HAP-1 (cell line): ENCODE results near the gene RELCH.

Experiments used
- DNase-seq, 2 experiments: peaks; one replicate each; pipeline ENCODE4 v3.0.0-alpha.2; 2016 to 2020; ENCODE audit warnings: low spot score in 2 of 2
- H3K27me3 ChIP-seq: fragments of 250-450 bp; sonication (Bioruptor Pico); 2 replicates; pipeline ENCODE4 v1.5.1; 2020; ENCODE audit warnings: low read depth, mild to moderate bottlenecking, moderate library complexity
- H3K36me3 ChIP-seq: fragments of 250-450 bp; sonication (Bioruptor Pico); replicated peaks from 2 replicates; pipeline ENCODE4 v1.5.1; 2020; ENCODE audit warnings: mild to moderate bottlenecking
- H3K4me1 ChIP-seq: fragments of 250-450 bp; sonication (Bioruptor Pico); 2 replicates; pipeline ENCODE4 v1.5.1; 2020; ENCODE audit warnings: mild to moderate bottlenecking
- H3K4me3 ChIP-seq: fragments of 250-450 bp; sonication (Bioruptor Pico); 2 replicates; pipeline ENCODE4 v1.5.1; 2020; ENCODE audit warnings: mild to moderate bottlenecking, moderate library complexity
- H3K9me3 ChIP-seq: fragments of 250-450 bp; sonication (Bioruptor Pico); 2 replicates; pipeline ENCODE4 v1.5.1; 2020; ENCODE audit warnings: mild to moderate bottlenecking, moderate library complexity
- in situ Hi-C: fragments of 300-500 bp; cut with MboI; formaldehyde crosslinking; loops from 3 replicates; pipeline ENCODE4 v1.14.3; 2020; ENCODE audit warnings: low sequenced_read_pairs, inconsistent platforms, mixed read lengths

Gene RELCH

DNA sequence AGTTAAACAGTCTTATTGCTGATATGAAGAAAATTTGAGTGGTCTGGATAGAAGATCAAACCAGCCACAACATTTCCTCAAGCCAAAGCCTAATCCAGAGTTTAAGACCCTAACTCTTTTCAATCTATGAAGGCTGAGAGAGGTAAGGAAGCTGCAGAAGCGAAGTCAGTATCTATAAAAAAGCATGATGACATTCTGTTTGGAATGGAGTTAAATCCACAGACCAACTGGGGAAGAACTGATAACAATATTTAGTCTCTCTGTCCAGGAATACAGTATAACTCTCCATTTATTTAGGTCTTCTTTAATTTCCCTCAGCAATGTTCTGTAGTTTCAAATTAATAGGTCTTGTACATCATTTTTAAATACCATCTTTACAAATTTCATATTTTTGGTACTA, 16.2 kb upstream of the RELCH start:
- in situ Hi-C loops: no loop called here
- Histone ChIP-seq H3K36me3 (no peaks in the 10 kb centered on the region), H3K4me1 (peaks cover 5% of the 10 kb centered on the region; the same call in 1 of the 2 replicates), H3K4me3 (no peak overlapping the region), H3K9me3 (no peaks in the 10 kb centered on the region), H3K27me3 (no peaks in the 10 kb centered on the region)
- DNase-seq: no peak

DNA sequence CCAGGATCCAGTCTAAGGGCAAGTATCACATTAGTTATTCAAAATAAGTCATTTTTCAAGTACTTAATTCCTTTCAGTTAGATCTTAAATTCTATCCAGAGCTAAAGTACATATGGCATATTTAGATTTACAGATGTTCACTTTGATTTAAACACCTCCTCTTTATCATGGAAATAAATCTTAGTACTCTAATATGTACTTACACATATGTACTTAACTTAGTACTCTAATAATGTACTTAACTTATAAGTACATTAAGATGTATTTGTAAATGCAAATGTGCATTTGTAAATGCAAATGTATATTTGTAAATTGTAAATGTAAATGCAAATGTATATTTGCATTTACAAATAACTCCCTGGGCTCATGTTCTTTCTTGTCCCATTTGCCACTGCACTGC, 14.8 kb upstream of the RELCH start:
- DNase-seq: peak in 1 of 2 experiments; percentile 27
- H3K4me3 ChIP-seq: no peak overlapping the region
- no peaks in the 10 kb centered on the region for H3K36me3 ChIP-seq
- H3K27me3 ChIP-seq: no peaks in the 10 kb centered on the region
- H3K9me3 ChIP-seq: no peaks in the 10 kb centered on the region
- in situ Hi-C loops: no loop called here
- peaks cover 5% of the 10 kb centered on the region; the same call in 1 of the 2 replicates for H3K4me1 ChIP-seq

DNA sequence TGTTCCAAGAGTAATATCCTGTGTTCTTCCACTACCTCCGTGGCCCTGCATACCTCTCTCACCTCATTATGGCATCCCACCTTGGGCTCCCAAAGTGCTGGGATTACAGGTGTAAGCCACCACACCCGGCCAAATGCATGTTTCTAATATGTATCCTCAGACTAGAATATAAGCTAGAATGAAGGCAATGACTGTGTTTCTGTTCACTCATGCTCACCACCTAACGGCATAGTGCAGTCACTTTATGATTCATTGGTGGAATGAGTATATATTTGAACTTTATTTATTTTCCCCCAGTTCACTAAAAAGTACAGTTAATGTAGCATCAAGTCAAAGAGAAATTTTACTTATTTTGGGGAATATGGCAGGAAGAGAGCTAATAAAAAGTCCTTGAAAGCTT, 11.5 kb upstream of the RELCH start:
- in situ Hi-C loops: loop anchor here (25.0 kb wide), 2 partner anchors 387 to 812 kb away; no protein-coding TSS in a partner anchor
- DNase-seq: no peak
- no peaks in the 10 kb centered on the region for H3K27me3 ChIP-seq
- H3K9me3 ChIP-seq: no peaks in the 10 kb centered on the region
- no peak overlapping the region for H3K4me3 ChIP-seq
- peaks cover 5% of the 10 kb centered on the region; the same call in 1 of the 2 replicates for H3K4me1 ChIP-seq
- no peaks in the 10 kb centered on the region for H3K36me3 ChIP-seq

DNA sequence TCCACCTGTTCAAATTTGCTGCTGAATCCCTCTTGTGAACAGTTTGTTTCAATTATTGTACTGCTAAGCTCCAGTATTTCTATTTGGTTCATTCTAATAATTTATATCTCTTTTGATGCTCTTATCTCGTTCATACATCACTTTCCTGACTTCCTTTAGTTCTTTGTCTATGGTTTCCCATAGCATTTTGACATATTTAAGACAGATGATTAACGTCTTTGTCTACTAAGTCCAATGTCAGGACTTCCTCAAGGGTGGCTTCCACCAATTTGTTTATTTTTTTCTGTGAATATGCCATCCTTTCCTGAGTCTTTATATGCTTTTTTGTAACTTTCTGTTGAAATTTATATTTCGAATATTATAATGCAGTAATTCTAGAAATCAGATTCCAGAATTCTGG, 9.8 kb upstream of the RELCH start:
- no peaks in the 10 kb centered on the region for H3K36me3 ChIP-seq
- no peak overlapping the region for H3K4me3 ChIP-seq
- no peaks in the 10 kb centered on the region for H3K27me3 ChIP-seq
- H3K4me1 ChIP-seq: peaks cover 5% of the 10 kb centered on the region; the same call in 1 of the 2 replicates
- no peaks in the 10 kb centered on the region for H3K9me3 ChIP-seq
- in situ Hi-C loops: loop anchor here (25.0 kb wide), 2 partner anchors 385 to 810 kb away; no protein-coding TSS in a partner anchor
- DNase-seq: no peak

DNA sequence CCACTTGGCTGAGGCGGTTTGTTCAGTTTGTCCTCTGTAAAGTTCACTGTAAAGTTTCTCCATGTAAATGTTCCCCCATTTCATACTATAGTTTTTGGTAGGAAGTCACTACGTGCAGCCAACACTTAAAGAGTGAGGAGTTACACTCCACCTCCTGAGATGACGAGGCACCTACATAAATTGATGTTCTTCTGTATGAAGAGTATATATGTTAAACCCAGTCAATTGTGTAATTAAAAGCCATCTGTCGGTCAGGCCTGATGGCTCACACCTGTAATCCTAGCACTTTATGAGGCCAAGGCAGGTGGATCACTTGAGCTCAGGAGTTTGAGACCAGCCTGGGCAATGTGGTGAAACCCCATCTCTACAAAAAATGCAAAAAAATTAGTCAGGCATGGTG, 7.8 kb upstream of the RELCH start:
- Histone ChIP-seq H3K9me3 (no peaks in the 10 kb centered on the region), H3K4me3 (no peak overlapping the region), H3K27me3 (no peaks in the 10 kb centered on the region), H3K4me1 (peaks cover 2% of the 10 kb centered on the region), H3K36me3 (no peaks in the 10 kb centered on the region)
- no peak for DNase-seq
- in situ Hi-C loops: loop anchor here (25.0 kb wide), 2 partner anchors 383 to 808 kb away; no protein-coding TSS in a partner anchor

DNA sequence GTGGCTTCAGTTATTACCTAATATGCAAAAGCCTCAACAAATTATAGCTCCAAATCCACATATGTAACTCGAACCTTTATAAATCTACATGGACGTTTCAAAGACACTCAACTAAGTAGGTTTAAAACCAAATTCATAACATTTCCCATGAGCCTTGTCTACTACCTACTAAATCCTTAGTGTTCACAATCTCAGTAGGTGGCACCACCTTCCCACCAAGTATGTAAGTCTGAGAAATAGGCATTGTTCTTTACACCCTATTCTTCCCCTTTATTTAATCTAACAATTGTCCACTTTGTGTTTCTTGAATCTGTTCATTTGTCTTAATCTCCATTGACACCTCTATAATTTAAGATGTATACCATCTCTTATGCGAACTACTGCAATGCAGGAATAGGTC, 4.8 kb upstream of the RELCH start:
- in situ Hi-C loops: loop anchor here (25.0 kb wide), 2 partner anchors 380 to 805 kb away; no protein-coding TSS in a partner anchor
- H3K9me3 ChIP-seq: no peaks in the 10 kb centered on the region
- no peak for DNase-seq
- H3K4me1 ChIP-seq: peaks cover 17% of the 10 kb centered on the region
- H3K4me3 ChIP-seq: no peak overlapping the region
- H3K36me3 ChIP-seq: peaks cover under 1% of the 10 kb centered on the region; the same call in 1 of the 2 replicates
- H3K27me3 ChIP-seq: no peaks in the 10 kb centered on the region

DNA sequence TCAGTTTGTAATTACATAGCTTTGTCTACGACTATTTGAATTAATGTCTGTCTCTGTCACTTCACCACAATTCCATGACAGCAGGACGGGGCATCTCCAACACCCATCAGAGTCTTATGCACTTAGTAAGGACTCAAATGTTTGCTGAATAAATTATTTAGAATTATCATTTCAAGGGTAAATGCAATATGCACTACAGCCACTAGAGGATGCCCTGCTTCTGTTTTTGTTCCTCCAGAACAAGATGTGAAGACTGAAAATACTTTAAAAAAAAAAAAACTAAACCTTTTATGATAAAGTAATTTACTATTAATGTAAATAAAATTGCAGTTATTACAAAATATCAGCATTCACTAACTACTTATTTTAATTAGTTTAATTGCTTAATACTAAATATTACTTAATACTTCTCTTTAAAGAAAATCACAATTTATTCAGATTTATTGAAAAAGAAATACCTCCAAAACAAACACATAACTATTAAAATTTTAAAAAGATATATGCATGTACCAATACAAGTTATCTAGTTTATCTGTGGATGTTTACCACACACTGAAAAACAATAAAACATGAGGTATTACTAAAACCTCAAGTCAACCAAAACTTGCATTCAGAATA, 3.4 kb upstream of the RELCH start:
- H3K27me3 ChIP-seq: no peaks in the 10 kb centered on the region
- in situ Hi-C loops: loop anchor here (25.0 kb wide), 2 partner anchors 379 to 804 kb away; no protein-coding TSS in a partner anchor
- no peak overlapping the region for H3K4me3 ChIP-seq
- peaks cover 17% of the 10 kb centered on the region for H3K4me1 ChIP-seq
- peak; percentile 40 to 55 for DNase-seq
- H3K9me3 ChIP-seq: no peaks in the 10 kb centered on the region
- peaks cover 4% of the 10 kb centered on the region; the same call in 1 of the 2 replicates for H3K36me3 ChIP-seq

DNA sequence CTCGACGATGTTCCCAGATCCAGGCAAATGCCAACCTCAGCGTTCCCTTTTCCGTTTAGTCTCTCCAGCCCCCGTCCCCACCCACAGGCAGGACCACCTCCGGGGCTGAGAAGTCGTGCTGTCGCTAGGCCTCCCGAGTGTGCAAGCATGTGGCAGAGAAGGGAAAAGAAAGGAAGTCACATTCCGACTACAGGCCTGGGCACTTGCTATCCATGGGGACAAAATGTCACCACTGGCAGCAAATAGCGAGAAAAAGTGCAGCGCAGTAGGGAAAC, 619 bp upstream of the RELCH start:
- DNase-seq: peak; percentile 43 to 70
- in situ Hi-C loops: loop anchor here (5.0 to 25.0 kb wide), 3 partner anchors 56 to 801 kb away; no protein-coding TSS in a partner anchor
- no peaks in the 10 kb centered on the region for H3K27me3 ChIP-seq
- H3K4me3 ChIP-seq: peak overlapping the region; percentile 93
- H3K36me3 ChIP-seq: peaks cover 4% of the 10 kb centered on the region; the same call in 1 of the 2 replicates
- H3K4me1 ChIP-seq: peaks cover 24% of the 10 kb centered on the region
- H3K9me3 ChIP-seq: no peaks in the 10 kb centered on the region

DNA sequence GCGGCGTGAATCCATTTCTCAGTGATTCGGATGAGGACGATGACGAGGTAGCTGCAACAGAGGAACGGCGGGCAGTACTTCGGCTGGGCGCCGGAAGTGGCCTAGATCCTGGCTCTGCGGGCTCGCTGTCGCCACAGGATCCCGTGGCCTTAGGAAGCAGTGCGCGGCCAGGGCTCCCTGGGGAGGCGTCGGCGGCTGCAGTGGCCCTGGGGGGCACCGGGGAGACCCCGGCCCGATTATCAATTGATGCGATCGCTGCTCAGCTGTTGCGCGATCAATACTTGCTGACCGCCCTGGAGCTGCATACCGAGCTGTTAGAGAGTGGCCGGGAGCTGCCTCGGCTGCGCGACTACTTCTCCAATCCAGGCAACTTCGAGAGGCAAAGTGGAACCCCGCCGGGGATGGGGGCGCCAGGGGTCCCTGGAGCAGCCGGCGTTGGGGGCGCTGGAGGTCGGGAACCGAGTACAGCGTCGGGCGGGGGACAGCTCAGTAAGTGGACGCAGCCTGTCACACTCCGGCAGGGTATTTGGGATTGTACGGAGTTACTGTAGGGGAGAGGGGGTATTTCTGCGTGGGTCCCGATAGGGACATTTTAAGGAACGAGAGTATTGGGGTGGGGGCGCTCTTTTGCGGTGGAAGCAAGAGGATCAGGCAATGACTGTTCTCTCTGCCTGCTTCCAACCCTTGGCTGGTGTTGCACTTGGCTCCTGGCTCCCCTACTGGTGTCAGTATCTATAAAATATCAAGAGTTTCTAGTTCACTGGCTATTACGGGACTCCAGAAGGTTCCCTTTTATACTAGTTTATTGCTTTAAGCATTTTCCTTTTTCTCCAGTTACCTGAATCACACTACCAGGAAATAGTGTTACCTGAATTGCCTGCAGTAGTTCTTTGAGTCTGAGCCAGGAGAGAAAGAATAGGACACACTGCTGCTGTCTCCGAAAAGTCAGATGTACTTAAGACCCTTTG, 772 bp downstream of the RELCH start:
- Histone ChIP-seq H3K4me1 (peaks cover 24% of the 10 kb centered on the region), H3K27me3 (no peaks in the 10 kb centered on the region), H3K4me3 (peak overlapping the region; percentile 93), H3K9me3 (peaks cover 8% of the 10 kb centered on the region), H3K36me3 (peaks cover 4% of the 10 kb centered on the region; the same call in 1 of the 2 replicates)
- peak; percentile 46 to 53 for DNase-seq
- in situ Hi-C loops: loop anchor here (5.0 to 25.0 kb wide), 3 partner anchors 54 to 799 kb away; no protein-coding TSS in a partner anchor

DNA sequence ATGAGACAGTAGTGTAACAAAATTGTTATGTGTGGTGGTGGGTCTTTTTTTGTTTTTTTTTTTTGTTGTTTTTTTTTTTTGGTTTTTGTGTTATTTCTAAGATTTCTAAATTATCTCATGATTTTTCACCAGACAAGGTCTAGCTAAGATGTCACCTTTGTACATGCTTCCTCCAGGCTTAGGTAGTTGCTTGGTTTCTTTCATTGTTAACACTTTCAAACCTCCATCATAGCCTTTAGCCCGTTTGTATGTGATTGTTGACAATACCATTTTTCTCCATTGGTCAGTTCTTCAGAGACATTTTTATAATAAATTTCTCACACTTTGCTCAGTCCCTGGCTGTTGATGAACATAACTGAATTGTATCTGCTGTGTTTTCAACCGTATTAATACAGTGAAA, 2.2 kb downstream of the RELCH start:
- H3K4me3 ChIP-seq: peak overlapping the region; percentile 93
- peaks cover 22% of the 10 kb centered on the region for H3K4me1 ChIP-seq
- DNase-seq: no peak
- no peaks in the 10 kb centered on the region for H3K27me3 ChIP-seq
- peaks cover 8% of the 10 kb centered on the region for H3K9me3 ChIP-seq
- in situ Hi-C loops: loop anchor here (5.0 to 25.0 kb wide), 3 partner anchors 53 to 798 kb away; no protein-coding TSS in a partner anchor
- H3K36me3 ChIP-seq: peaks cover 4% of the 10 kb centered on the region; the same call in 1 of the 2 replicates

DNA sequence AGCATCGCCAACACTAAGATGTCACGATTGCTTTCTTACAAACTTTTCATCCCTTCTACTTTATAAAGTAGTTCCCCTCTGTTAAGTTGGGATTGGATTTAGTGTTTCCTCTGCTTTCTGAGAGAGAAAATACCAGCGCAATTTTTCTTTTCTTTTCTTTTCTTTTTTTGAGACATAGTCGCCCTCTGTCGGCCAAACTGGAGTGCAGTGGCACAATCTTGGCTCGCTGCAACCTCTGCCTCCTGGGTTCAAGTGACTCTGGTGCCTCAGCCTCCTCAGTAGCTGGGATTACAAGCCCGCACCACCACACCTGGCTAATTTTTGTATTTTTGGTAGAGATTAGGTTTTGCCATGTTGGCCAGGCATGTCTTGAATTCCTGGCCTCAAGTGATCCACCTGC, 9.0 kb downstream of the RELCH start:
- H3K36me3 ChIP-seq: no peaks in the 10 kb centered on the region
- H3K4me3 ChIP-seq: no peak overlapping the region
- no peaks in the 10 kb centered on the region for H3K27me3 ChIP-seq
- peaks cover 16% of the 10 kb centered on the region for H3K4me1 ChIP-seq
- peaks cover 8% of the 10 kb centered on the region for H3K9me3 ChIP-seq
- in situ Hi-C loops: loop anchor here (25.0 kb wide), 2 partner anchors 366 to 791 kb away; no protein-coding TSS in a partner anchor
- DNase-seq: no peak

DNA sequence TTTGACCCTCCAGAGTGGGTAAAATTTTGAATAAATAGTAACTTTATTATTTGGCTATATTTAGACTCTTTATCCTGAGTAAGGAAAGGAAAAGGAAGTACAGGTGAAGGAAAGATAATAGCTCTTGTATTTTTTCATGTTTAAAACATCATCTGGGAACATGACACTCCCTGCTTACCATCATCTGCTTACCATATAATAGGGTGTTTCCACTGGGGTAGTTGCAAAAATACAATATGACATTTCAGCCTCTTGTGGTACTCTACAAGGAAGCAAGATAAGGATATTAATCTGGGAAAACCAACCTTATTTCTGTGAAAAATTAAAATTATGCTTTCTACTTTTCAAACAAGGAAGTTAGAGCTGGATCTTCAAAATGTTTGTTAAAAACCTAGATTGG, 9.9 kb downstream of the RELCH start:
- in situ Hi-C loops: loop anchor here (25.0 kb wide), 2 partner anchors 365 to 790 kb away; no protein-coding TSS in a partner anchor
- Histone ChIP-seq H3K27me3 (no peaks in the 10 kb centered on the region), H3K4me3 (no peak overlapping the region), H3K4me1 (peaks cover 16% of the 10 kb centered on the region), H3K9me3 (peaks cover 6% of the 10 kb centered on the region), H3K36me3 (no peaks in the 10 kb centered on the region)
- DNase-seq: no peak

DNA sequence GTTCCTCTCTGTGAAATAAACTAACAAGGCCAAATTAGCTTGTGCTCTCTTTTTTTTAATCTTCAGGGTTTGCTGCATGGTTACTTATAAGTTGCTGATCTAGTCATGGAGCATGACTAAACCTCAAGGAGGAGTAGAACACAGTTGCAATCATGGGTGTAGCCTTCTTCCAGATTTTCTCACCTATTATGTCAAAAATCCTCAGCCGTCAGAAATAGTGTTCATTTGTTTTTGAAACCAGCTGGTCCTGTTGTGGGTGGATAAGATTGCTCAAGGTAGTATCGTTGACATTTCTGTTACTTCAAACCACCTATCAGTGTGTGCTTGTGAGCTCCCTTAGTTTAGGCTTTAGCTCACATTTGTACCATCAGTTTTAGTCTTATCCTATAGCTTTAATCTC, 11.2 kb downstream of the RELCH start:
- no peaks in the 10 kb centered on the region for H3K27me3 ChIP-seq
- H3K4me3 ChIP-seq: no peak overlapping the region
- peaks cover 16% of the 10 kb centered on the region for H3K4me1 ChIP-seq
- H3K9me3 ChIP-seq: no peaks in the 10 kb centered on the region
- no peaks in the 10 kb centered on the region for H3K36me3 ChIP-seq
- no peak for DNase-seq
- in situ Hi-C loops: loop anchor here (25.0 kb wide), 2 partner anchors 364 to 789 kb away; no protein-coding TSS in a partner anchor
